ENCODE results near the gene PHF14.
"Not testable (repeated sequence)": the region's sequence is repeated elsewhere in the genome, so short reads cannot be mapped to it uniquely, and the experiment has no call there.

The PHF14 gene, protein sequence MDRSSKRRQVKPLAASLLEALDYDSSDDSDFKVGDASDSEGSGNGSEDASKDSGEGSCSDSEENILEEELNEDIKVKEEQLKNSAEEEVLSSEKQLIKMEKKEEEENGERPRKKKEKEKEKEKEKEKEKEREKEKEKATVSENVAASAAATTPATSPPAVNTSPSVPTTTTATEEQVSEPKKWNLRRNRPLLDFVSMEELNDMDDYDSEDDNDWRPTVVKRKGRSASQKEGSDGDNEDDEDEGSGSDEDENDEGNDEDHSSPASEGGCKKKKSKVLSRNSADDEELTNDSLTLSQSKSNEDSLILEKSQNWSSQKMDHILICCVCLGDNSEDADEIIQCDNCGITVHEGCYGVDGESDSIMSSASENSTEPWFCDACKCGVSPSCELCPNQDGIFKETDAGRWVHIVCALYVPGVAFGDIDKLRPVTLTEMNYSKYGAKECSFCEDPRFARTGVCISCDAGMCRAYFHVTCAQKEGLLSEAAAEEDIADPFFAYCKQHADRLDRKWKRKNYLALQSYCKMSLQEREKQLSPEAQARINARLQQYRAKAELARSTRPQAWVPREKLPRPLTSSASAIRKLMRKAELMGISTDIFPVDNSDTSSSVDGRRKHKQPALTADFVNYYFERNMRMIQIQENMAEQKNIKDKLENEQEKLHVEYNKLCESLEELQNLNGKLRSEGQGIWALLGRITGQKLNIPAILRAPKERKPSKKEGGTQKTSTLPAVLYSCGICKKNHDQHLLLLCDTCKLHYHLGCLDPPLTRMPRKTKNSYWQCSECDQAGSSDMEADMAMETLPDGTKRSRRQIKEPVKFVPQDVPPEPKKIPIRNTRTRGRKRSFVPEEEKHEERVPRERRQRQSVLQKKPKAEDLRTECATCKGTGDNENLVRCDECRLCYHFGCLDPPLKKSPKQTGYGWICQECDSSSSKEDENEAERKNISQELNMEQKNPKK

DNA sequence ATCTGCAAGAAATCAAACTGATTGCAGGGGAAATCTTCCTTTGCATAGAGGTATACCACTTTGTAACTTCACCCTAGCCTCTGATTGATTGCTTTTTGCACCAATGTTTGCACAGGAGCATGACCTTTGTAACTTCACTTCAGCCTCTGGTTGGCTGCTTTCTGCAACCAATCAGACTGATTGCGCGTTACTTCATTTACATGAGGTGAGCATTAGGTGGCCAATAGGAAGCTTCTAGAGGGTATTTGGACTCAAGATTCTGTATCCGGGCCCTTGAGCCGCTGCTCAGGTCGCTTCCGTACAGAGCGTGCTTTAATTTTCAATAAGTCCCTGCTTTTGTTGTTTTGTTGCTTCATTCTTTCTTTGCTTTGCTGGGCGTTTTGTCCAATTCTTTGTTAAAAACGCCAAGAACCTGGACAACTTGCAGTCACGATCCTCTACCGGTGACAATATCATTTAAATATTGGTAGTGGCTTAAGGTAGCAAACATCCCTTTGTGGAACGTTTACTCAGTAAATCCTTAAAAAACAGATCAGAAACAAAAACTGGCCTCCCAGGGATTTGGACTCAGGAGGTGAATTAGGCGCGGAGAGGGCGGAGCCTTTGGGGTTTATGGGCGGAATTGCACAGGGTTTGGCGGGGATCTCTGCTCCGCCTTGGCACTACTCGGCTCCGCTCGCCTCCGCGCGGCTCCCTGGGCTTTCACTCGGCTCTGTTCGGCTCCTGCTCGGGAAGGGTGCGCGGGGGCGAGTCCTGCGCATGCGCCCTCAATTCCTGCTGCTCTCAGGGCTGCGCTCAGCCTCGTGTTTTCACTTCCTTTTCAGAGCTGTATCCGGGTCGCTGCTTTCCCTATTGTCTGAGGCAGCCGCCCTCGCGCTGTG, at the start of gene PHF14:
Gene PHF14 (plus strand): TSS at position 812 of the 881 bp plus-strand sequence. CDS start 452 bp downstream, outside the sequence.
- DNase-seq (ENCODE audit: low read depth) = peak; percentile 85

DNA sequence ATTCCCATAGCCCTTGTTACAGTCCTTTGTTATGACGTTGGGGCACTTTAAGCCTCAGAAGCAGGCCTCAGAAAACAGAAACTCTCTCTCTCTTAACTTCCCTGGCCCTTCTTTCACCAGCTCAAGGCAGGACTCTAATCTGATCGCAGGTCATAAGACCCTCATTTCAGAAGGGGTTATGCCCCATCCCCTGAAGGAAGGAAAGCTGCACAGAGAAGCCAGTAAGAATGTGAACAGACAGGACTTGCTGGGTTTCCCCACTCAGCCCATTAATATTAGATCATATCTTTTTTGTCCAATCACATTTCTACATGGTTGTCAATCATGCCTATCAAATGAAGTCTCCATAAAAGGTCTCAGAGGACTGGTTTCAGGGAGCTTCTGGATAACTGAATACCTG, 49.3 kb upstream of the PHF14 start:
- DNase-seq (ENCODE audit: low read depth) = no peak

DNA sequence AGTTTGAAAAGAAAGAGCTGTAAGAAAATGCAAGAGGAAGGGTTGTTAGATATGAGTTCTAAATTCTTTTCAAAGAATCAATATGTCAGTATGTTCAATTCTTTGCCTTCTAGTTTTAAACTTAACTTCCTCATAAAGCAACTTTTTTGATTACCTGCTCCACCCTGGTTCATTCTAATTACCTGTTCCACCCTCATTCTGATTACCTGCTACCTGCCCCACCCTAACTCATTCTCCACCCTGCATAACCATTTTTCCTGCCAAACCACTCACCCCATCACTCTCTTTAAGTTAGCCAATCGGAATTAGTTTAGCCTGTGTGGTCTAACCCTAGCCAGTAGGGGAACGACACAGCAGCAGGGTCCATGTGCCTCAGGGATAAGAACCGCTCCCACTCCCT, 45.5 kb upstream of the PHF14 start:
- DNase-seq (ENCODE audit: low read depth) = not testable (repeated sequence)

DNA sequence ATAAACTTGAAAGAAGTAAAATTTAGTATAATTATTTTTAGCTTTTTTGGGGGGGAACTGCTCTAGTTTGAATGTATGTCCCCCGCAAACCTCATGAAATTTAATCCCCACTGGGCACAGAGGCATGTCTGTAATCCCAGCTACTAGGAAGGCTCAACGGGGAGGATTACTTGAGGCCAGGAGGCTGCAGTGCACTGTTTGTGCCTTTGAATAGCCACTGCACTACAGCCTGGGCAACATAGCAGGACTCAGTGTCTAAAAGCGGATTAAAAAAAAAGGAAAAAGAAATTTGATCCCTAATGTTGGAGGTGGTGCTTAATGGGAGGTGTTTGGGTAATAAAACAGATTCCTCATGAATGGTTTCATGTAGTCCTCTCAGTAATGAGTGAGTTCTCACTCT, 43.1 kb upstream of the PHF14 start:
- DNase-seq (ENCODE audit: low read depth) = no peak

DNA sequence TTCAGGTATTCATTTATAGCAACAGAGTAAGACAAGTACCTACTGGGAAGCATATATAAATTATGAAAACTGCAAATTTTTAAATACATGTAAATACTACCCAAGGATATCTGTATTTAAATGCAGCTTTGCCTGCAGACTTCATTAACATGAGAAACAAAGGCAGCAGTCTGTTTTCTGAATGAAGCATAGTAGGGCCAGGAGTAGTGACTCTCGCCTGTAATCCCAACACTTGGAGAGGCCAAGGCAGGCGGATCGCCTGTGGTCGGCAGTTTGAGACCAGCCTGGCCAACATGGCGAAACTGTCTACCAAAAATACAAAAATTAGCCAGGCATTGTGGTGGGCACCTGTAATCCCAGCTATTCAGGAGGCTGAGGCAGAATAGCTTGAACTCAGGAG, 42.5 kb upstream of the PHF14 start:
- DNase-seq (ENCODE audit: low read depth) = no peak

DNA sequence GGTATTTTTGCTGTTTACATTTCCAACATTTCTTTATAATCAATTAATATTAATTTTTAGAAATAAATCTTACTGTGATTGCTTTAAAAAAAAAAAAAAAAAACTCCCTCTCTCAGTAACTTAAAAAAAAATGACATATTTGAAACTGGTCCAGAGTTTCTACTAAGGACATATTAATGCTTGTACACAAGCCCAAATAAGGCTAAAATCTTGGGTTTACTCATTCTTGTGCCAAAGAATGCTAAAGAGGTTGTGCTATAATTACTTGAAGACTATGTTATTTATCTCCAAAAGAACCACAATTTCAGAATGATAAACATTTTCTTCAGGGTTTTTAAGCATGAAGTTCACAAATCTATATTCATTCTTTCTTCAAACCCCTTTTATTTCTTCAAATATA, 39.4 kb upstream of the PHF14 start:
- DNase-seq (ENCODE audit: low read depth) = no peak

DNA sequence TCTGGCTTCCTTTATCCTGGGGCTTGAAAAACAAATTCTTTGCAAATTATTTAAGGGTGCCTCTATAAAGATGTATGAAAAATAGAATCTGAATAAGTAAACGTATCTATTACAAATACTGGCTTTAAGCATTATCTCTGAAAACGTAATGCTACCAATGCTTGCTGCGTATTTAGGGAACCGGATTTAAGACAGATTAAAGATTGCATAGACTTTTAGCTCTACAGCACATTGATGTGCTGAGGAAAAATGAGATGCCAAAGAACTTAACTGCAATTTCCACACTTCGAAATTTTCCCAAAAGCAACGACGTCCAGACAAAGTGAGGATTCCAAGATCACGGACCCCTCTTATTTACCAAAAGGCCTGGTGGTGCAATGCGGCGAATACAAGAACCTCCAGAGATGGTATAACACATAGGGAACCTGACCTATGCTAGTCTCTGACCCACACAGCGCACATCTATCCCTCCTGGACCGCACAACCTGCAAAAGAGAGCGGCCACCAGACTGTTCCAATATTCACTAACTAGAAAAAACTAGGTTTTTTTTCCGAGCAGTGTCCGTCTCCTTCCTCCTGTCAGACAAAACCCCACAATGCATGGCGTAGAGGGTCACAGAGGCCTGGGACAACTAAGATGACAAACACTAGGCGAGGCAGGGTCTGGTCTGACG, 34.3 kb upstream of the PHF14 start:
- DNase-seq (ENCODE audit: low read depth) = no peak

DNA sequence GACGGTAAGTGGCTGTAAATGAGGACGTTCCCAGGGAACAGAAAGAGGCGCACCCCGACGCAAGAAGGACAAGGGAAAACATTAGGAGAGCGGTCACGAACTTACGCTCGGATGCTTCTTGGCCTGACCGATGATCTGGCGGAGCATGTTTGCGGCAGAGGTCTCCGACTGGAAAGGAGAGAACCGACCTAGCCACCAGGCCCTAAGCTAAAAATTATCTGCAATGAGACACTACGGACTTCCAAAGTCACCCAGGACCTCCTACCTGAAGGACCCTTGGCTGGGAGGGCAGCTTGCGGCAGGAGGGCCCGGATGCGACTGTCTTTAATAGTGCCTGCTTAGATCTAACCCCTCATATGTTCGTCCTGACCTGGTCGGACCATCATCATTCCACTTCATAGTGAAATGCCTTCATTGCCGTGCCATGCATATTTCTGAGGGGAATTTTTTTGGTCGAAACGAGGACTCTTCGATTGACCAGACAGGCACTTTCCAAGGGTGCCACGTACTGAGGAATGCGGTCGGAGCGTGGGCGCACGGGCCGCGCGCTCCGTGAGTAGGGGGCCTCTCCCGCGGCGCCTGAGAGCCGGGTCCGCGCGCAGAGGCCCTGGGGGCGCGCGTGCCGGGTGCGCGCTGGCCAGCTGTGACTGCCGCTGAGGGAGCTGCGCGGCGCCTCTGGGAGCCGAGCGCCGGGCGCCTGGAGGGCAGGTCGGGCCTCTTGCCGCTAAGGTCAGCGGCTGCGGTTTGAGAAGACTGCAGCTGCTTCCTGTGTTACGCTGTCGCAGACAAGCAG, 33.6 kb upstream of the PHF14 start:
- peak; percentile 72 for DNase-seq (ENCODE audit: low read depth)

DNA sequence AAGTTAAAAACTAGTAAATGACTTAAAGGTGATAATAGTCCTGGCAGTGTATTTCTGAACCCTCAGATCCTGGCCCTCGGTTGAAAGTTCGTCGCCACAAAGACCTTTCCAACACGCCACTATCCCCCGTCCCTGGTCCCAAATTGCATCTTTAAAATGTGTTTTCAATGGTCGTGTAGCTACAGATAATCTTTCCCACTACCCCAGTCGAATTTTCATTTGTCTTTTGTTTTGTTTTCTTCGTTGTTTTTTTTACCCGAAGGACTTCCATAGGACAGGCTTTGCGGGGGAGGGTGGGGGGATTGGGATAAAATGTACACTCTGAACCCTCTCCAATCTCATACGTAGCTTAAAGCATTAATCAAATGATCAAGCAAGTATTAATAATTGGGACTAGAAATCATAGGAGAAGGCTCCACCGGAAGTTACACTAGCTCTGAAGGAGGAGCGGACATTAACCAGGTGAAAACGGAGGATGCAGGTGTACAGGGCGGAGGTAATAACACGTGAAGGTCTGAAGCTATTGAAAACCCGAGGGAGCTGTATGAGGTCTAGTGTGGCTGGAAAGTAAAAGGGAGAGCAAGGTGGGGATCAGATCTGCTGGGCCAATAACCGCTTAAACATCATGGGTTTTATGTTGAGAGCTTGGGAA, 32.8 kb upstream of the PHF14 start:
- DNase-seq (ENCODE audit: low read depth) = no peak

DNA sequence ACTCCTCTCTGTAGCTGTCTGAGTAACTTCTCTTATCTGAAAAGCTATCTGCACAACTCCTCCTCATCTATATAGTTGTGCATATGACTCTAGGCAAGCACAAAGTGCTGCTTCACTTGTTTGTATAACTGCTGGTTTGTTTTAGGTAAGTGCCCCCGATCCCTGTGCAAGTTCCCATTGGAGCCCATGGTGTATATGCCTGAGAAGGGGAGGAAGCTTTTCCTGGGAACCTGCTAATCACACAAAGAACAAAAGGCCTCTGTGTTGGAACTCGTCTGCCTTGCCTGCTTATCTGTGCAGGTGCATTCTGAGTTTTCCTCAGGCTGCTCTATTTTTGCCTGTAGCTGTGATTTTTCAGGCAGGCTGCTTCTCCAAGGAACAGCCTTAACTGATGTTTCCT, 23.2 kb upstream of the PHF14 start:
- no peak for DNase-seq (ENCODE audit: low read depth)

DNA sequence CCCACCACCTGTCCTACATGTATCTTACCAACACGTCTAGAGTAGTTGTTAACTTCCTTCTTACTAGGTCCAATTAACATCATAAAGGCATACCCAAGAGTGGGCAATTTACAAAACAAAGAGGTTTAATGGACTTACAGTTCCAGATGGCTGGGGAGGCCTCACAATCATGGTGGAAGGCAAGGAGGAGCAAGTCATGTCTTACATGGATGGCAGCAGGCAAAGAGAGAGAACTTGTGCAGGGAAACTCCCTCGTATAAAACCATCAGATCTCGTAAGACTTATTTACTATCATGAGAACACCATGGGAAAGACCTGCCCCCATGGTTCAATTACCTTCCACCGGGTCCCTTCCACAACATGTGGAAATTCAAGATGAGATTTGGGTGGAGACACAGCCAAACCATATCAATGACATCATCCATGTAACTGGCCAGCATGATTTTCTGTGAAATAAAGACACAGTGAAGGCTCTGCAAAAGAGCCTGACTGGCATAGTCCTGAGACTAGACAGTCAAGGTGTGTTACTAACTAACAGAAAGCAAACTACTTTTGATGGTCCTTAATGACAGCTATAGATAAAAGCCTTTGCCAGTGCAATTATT, 22.6 kb upstream of the PHF14 start:
- not testable (repeated sequence) for DNase-seq (ENCODE audit: low read depth)

DNA sequence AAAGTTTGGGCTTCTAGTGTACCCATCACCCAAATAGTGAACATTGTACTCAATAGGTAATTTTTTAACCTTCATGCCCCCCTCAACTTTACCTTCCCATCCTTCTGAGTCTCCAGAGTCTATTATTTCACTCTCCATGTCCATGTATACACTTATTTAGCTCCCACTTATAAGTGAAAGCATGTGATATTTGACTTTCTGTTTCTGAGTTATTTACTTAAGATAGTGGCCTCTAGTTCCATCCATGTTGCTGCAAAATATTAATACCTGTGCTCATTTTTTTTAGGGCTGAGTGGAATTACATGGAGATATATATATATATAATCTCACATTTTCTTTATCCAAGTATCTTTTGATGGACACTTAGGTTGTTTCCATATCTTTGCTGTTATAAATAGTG, 21.1 kb upstream of the PHF14 start:
- DNase-seq (ENCODE audit: low read depth) = no peak

DNA sequence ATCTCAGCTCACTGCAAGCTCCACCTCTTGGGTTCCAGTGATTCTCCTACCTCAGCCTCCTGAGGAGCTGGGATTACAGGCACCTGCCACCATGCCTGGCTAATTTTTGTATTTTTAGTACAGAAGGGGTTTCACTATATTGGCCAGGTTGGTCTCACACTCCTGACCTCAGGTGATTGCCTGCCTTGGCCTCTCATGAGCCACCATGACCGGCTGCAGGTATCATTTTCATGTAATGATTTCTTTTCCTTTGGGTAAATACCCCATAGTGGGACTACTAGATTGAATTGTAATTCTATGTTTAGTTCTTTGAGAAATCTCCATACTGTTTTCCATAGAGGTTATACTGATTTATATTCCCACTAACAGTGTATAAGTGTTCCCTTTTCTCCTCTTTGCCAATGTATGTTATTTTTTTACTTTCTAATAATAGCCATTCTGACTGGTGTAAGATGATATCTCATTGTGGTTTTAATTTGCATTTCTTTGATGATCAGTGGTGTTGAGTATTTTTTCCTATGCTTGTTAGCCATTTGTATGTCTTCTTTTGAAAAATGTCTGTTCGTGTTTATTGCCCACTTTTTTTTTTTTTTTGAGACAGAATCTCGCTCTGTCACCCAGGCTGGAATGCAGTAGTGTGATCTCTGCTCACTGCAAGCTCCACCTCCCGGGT, 20.5 kb upstream of the PHF14 start:
- DNase-seq (ENCODE audit: low read depth) = not testable (repeated sequence)

DNA sequence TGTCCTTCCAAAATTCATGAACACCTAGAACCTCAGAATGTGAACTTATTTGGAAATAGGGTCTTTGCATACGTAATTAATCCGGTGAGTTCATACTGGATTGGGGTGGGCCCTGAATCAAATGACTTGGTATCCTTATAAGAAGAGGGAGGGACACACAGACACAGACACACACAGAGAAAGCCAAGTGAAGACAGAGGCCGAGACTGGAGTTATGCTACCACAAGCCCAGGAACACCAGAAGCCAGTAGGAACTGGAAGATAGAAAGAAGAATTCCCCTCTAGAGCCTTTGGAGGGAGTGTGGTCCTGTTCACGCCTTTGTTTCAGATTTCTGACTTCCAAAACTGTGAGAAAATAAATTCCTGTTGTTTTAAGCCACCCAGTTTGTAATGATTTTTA, 17.1 kb upstream of the PHF14 start:
- no peak for DNase-seq (ENCODE audit: low read depth)

DNA sequence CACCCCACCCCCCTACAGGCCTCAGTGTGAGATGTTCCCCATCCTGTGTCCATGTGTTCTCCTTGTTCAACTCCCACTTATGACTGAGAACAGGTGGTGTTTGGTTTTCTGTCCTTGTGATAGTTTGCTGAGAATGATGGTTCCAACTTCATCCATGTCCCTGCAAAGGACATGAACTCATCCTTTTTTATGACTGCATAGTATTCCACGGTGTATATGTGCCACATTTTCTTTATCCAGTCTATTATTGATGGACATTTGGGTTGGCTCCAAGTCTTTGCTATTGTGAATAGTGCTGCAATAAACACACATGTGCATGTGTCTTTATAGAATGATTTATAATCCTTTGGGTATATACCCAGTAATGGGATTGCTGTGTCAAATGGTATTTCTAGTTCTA, 13.4 kb upstream of the PHF14 start:
- not testable (repeated sequence) for DNase-seq (ENCODE audit: low read depth)

DNA sequence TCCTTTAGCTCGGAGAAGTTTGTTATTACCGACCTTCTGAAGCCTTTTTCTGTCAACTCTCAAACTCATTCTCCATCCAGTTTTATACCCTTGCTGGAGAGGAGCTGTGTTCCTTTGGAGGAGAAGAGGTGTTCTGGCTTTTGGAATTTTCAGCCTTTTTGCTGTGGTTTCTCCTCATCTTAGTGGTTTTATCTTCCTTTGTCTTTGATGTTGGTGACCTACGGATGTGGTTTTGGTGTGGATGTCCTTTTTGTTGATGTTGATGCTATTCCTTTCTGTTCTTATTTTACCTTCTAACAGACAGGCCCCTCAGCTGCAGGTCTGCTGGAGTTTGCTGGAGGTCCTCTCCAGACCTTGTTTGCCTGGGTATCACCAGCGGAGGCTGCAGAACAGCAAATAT, 8.7 kb upstream of the PHF14 start:
- DNase-seq (ENCODE audit: low read depth) = not testable (repeated sequence)

DNA sequence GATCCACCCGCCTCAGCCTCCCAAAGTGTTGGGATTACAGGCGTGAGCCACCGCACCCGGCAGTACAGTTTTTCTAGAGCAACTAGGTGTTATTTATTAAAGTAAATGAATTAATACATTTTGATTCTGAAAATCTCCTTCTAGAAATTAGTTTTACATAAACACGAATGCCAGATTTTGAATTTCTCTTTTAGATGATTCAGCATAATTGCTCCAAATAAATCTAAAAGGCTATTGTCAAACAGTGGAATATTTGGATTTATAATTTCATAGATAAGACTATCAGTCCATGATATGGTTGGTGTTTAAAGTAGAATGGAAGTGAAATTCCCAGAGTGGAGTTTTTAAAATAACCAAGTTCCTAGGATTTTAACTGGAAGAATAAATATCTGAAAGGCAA, 1.5 kb upstream of the PHF14 start:
- DNase-seq (ENCODE audit: low read depth) = no peak

DNA sequence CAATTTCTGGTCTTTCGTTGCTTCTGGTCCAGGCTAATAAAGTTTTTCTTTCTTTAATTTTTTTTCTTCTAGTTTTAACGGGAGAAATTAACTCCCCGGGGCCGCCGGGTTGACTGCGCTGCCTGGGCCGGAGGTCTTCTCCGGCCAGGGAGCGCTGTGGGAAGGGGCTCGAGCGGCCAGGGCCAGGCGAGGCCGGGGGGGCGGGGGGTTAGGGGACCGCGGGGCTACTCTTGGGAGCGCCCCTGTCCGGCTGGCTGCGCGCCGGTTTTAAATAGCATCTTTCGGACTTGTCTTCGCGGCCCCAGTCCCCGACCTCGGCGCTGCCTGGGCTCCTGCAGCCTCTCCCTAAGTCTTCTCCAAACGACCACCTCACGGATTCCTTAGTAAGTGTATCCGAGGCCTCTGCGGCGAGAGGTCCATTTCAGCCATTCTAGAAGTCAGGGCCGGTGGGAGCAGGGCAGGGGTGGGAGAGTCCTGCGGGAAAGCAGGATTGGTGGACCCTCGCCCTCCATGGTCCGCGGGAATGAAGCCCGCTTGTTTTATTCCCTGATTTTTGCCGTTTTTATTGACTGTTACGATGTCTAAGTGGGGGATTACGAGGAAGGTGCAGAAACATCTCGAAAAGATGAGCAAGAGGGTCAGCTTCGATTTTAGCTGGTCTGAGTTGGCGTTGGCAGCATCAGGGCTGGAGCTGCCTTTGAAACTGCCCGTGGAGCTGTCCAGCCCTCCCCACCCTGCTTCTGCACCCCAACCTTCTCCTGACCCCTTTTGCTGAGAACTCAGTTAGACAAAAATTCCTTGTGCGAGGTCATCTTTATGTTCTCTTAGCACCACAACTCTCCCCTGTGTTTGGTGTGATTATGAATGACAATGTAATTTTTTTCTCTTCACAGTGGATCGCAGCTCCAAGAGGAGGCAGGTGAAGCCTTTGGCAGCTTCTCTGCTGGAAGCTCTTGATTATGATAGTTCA, 555 bp downstream of the PHF14 start:
- peak; percentile 14 for DNase-seq (ENCODE audit: low read depth)

Data from stimulated activated CD8-positive, alpha-beta memory T cell treated with anti-CD3 and anti-CD28 coated beads, Interleukin-15, amount 100 ng/mL, for 24 hours (primary cell).